ENCODE data around the gene KTN1.

- TF ChIP-seq ZFP30 (CRISPR knock-in tag; IDR thresholded peaks at IDR 0.05) (no peak), ISL1 (CRISPR knock-in tag; IDR thresholded peaks at IDR 0.05) (no peak), ZNF565 (CRISPR knock-in tag; conservative IDR thresholded peaks at IDR 0.05; ENCODE audit: low read depth) (no peak), ARNTL (CRISPR knock-in tag; IDR thresholded peaks at IDR 0.05; ENCODE audit: borderline replicate concordance, low read depth) (no peak), ZFP3 (CRISPR knock-in tag; IDR thresholded peaks at IDR 0.05) (no peak), PATZ1 (CRISPR knock-in tag; IDR thresholded peaks at IDR 0.05; ENCODE audit: borderline replicate concordance) (no peak), TCF4 (CRISPR knock-in tag; IDR thresholded peaks at IDR 0.05; ENCODE audit: borderline replicate concordance) (no peak), OSR1 (CRISPR knock-in tag; IDR thresholded peaks at IDR 0.05) (no peak), BACH2 (CRISPR knock-in tag; IDR thresholded peaks at IDR 0.05; ENCODE audit: borderline replicate concordance) (no peak)
These were observed 101.1 kb downstream of the KTN1 start for GRCh38 chr14:55681096-55681495.
